ENCODE measurements around the gene ARHGAP21.

DNA sequence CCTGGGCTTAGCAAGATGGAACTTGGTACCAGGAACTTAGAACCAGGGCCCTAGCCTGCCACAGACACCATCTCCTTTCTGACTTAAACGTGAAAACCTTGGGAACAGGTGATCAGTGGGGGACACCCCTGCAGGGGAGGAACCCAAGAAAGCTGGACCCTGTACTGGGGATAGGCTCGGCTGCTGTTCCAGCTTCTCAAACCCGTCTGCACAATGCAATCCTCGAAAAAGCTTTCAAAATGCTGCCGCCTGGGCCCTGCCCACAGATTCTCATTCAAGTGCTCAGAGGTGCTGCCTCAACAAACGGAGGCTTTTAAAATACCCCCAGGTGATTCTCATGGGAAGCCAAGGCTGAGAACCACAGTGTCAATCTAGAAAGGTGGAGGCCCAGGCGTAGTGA, 169.7 kb downstream of the ARHGAP21 start:
- TF ChIP-seq, protein P1, sequence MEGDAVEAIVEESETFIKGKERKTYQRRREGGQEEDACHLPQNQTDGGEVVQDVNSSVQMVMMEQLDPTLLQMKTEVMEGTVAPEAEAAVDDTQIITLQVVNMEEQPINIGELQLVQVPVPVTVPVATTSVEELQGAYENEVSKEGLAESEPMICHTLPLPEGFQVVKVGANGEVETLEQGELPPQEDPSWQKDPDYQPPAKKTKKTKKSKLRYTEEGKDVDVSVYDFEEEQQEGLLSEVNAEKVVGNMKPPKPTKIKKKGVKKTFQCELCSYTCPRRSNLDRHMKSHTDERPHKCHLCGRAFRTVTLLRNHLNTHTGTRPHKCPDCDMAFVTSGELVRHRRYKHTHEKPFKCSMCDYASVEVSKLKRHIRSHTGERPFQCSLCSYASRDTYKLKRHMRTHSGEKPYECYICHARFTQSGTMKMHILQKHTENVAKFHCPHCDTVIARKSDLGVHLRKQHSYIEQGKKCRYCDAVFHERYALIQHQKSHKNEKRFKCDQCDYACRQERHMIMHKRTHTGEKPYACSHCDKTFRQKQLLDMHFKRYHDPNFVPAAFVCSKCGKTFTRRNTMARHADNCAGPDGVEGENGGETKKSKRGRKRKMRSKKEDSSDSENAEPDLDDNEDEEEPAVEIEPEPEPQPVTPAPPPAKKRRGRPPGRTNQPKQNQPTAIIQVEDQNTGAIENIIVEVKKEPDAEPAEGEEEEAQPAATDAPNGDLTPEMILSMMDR (IDR thresholded peaks at IDR 0.05) = no peak
- no peak for TF ChIP-seq POLR2A (IDR thresholded peaks at IDR 0.05)
